Measurements from ENCODE around the gene WAPL. TPM values are rescaled to one million over a fixed set of nuclear protein-coding genes. Genes with fewer than 3 reads are reported as not detected.

The WAPL gene
- total and polyA plus RNA-seq, 2 of the 8 experiments (the other 6 are each of a cell fraction or from before 2014, with no cell fraction given), result 12.8 to 48.1 TPM

DNA sequence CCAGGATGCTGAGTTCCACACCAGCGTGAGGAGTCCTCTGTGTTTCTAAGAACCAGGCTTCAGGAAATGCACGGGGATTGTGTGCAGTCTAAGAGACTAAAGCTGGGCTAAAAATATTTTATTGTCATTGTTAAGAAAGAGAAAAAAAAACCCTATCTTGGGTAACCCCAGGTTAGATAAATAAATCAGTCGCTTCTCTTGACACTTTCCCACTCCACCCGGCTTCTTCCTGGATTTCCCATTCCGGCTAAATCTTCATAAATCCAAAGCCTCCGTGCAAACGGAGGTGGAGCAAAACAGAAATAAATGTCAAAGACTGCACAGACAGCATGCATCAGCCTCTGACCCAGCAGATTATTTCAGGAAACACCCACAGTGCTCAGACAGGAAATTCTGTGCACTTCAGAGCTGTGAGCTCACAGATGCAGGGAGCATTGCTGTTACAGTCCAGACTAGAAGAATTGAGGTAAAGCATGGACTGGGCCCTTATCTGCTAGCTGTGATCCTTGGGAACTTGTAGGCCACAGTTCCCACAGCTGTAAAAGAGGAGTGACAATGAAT, 110.2 kb downstream of the WAPL start (continued):
- TF ChIP-seq RFX5 (IDR thresholded peaks at IDR 0.05; ENCODE audit: borderline replicate concordance, low read depth, low read length), result no peak
- TF ChIP-seq, protein P1, sequence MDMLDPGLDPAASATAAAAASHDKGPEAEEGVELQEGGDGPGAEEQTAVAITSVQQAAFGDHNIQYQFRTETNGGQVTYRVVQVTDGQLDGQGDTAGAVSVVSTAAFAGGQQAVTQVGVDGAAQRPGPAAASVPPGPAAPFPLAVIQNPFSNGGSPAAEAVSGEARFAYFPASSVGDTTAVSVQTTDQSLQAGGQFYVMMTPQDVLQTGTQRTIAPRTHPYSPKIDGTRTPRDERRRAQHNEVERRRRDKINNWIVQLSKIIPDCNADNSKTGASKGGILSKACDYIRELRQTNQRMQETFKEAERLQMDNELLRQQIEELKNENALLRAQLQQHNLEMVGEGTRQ (IDR thresholded peaks at IDR 0.05; ENCODE audit: low read length), result no peak
- no peak for TF ChIP-seq ASH2L (IDR thresholded peaks at IDR 0.05; ENCODE audit: low read length)
- no peak for TF ChIP-seq POLR2A (IDR thresholded peaks at IDR 0.05; ENCODE audit: control extremely low read depth in 1 of 2, low read depth in 2 of 2, low read length in 2 of 2)
- TF ChIP-seq, protein P2, sequence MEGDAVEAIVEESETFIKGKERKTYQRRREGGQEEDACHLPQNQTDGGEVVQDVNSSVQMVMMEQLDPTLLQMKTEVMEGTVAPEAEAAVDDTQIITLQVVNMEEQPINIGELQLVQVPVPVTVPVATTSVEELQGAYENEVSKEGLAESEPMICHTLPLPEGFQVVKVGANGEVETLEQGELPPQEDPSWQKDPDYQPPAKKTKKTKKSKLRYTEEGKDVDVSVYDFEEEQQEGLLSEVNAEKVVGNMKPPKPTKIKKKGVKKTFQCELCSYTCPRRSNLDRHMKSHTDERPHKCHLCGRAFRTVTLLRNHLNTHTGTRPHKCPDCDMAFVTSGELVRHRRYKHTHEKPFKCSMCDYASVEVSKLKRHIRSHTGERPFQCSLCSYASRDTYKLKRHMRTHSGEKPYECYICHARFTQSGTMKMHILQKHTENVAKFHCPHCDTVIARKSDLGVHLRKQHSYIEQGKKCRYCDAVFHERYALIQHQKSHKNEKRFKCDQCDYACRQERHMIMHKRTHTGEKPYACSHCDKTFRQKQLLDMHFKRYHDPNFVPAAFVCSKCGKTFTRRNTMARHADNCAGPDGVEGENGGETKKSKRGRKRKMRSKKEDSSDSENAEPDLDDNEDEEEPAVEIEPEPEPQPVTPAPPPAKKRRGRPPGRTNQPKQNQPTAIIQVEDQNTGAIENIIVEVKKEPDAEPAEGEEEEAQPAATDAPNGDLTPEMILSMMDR (IDR thresholded peaks at IDR 0.05; ENCODE audit: control extremely low read depth in 1 of 3, insufficient read depth in 1 of 3, low read depth in 1 of 3, low read length in 3 of 3), result no peak
- no peak for TF ChIP-seq HDAC6 (IDR thresholded peaks at IDR 0.05; ENCODE audit: low read depth, low read length)
- TF ChIP-seq BACH1 (IDR thresholded peaks at IDR 0.05; ENCODE audit: low read length), result no peak

Data from H1 (cell line).